Measurements from ENCODE around the gene CYB561D2. TPM values are rescaled to one million over a fixed set of nuclear protein-coding genes. Genes with fewer than 3 reads are reported as not detected.
"Not testable (repeated sequence)": the region's sequence is repeated elsewhere in the genome, so short reads cannot be mapped to it uniquely, and the experiment has no call there.

CYB561D2 gene
- 57.6 TPM for total RNA-seq

GRCh38 chr3:50350527-50351322 lies at the start of gene CYB561D2, which contains the start of gene NPRL2:
Gene CYB561D2 (plus strand): TSS chr3:50350862. CDS start chr3:50351434, 572 bp downstream.
Gene NPRL2 (minus strand): TSS chr3:50350775. CDS start chr3:50350652, 123 bp downstream.
- DNase-seq (ENCODE audit: low read depth in 2 of 3, low spot score in 2 of 3), result peak; percentile 92 to 95 (median 93)

- no peak for DNase-seq (ENCODE audit: low read depth in 2 of 3, low spot score in 2 of 3)
These were observed 48.3 kb upstream of the CYB561D2 start for GRCh38 chr3:50302095-50303012.

GRCh38 chr3:50303013-50303815 lies 47.4 kb upstream of the CYB561D2 start, which contains the start of gene HYAL1:
Gene HYAL1 (minus strand): TSS chr3:50303574. CDS start chr3:50302956, 618 bp downstream.
- peak in 1 of 3 donors; percentile 27 for DNase-seq (ENCODE audit: low read depth in 2 of 3, low spot score in 2 of 3)

GRCh38 chr3:50304601-50305000 lies 46.1 kb upstream of the CYB561D2 start:
- DNase-seq (ENCODE audit: low read depth in 2 of 3, low spot score in 2 of 3), result no peak

GRCh38 chr3:50312041-50312440 lies 38.6 kb upstream of the CYB561D2 start:
- DNase-seq (ENCODE audit: low read depth in 2 of 3, low spot score in 2 of 3), result not testable (repeated sequence)

- DNase-seq (ENCODE audit: low read depth in 2 of 3, low spot score in 2 of 3), result no peak
These were observed 36.3 kb upstream of the CYB561D2 start for GRCh38 chr3:50314342-50314741.

- DNase-seq (ENCODE audit: low read depth in 2 of 3, low spot score in 2 of 3), result no peak
These were observed 35.8 kb upstream of the CYB561D2 start for GRCh38 chr3:50314816-50315215.

GRCh38 chr3:50316657-50317242 lies 33.9 kb upstream of the CYB561D2 start:
- DNase-seq (ENCODE audit: low read depth in 2 of 3, low spot score in 2 of 3), result no peak

GRCh38 chr3:50317300-50317699 lies 33.4 kb upstream of the CYB561D2 start:
- DNase-seq (ENCODE audit: low read depth in 2 of 3, low spot score in 2 of 3), result no peak

GRCh38 chr3:50318163-50318562 lies 32.5 kb upstream of the CYB561D2 start:
- DNase-seq (ENCODE audit: low read depth in 2 of 3, low spot score in 2 of 3), result no peak

GRCh38 chr3:50318615-50319014 lies 32.0 kb upstream of the CYB561D2 start:
- peak in 1 of 3 donors; percentile 28 for DNase-seq (ENCODE audit: low read depth in 2 of 3, low spot score in 2 of 3)

- no peak for DNase-seq (ENCODE audit: low read depth in 2 of 3, low spot score in 2 of 3)
These were observed 31.3 kb upstream of the CYB561D2 start for GRCh38 chr3:50319181-50319893.

- no peak for DNase-seq (ENCODE audit: low read depth in 2 of 3, low spot score in 2 of 3)
These were observed 30.6 kb upstream of the CYB561D2 start for GRCh38 chr3:50319894-50320625.

GRCh38 chr3:50320853-50321335 lies 29.8 kb upstream of the CYB561D2 start:
- DNase-seq (ENCODE audit: low read depth in 2 of 3, low spot score in 2 of 3), result peak in 2 of 3 donors; percentile 40 to 69

- DNase-seq (ENCODE audit: low read depth in 2 of 3, low spot score in 2 of 3), result peak; percentile 62 to 92 (median 90)
These were observed 29.1 kb upstream of the CYB561D2 start for GRCh38 chr3:50321336-50322114.

GRCh38 chr3:50322115-50322385 lies 28.6 kb upstream of the CYB561D2 start:
- DNase-seq (ENCODE audit: low read depth in 2 of 3, low spot score in 2 of 3), result no peak

GRCh38 chr3:50322386-50323091 lies 28.1 kb upstream of the CYB561D2 start, which contains the start of gene HYAL2:
Gene HYAL2 (minus strand): TSS chr3:50322745. CDS start chr3:50320489, 2,256 bp downstream.
- no peak for DNase-seq (ENCODE audit: low read depth in 2 of 3, low spot score in 2 of 3)

Data from hematopoietic multipotent progenitor cell (in vitro differentiated cells).